Myocyte (in vitro differentiated cells): ENCODE data around the gene GCN1. TPM values are rescaled to one million over a fixed set of nuclear protein-coding genes. Genes with fewer than 3 reads are reported as not detected.

Experiments used
- DNase-seq: peaks from one replicate; pipeline ENCODE4 v3.0.0-alpha.2; 2012; ENCODE audit warnings: low read depth
- total RNA-seq: library from RNA; depleted of rRNA; stranded (reverse); fragments of >200 nt; gene quantifications from 2 replicates; pipeline ENCODE4 v1.2.3, GENCODE V29; 2014

Gene GCN1
- total RNA-seq, 1 donor from 2014 or later, result 59.2 TPM

DNA sequence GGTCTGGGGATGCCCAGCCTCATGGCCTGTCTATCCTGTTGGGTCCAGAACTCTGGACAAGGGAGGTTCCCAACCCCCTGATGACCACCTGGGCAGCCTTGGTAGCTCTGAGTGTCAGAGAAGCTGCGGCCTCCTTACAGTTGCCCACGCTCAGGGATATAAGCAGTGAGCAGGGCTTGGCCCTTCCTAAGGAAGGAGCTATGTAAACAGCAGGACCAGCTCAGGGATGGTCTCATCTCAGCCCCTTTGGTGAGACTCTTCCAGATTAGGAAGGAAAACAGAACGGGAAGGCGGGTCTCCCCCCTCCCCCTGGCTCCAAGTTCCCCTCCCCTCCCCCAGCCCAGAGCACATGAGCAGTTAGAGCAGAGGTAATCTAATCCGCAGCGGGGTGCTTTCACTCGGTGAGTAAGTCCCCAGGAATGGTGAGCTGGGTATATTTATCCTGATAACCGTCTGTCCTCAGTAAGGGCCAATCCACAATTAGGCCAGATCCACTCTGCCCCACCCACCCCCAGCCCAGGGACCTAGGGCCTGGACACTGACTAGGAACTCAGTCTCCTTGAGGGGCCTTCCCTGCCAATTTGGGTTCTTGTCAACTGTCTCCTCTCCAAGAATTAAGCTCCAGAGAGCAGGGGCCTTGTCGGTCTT, 35.9 kb upstream of the GCN1 start:
- DNase-seq, result peak; percentile 99

DNA sequence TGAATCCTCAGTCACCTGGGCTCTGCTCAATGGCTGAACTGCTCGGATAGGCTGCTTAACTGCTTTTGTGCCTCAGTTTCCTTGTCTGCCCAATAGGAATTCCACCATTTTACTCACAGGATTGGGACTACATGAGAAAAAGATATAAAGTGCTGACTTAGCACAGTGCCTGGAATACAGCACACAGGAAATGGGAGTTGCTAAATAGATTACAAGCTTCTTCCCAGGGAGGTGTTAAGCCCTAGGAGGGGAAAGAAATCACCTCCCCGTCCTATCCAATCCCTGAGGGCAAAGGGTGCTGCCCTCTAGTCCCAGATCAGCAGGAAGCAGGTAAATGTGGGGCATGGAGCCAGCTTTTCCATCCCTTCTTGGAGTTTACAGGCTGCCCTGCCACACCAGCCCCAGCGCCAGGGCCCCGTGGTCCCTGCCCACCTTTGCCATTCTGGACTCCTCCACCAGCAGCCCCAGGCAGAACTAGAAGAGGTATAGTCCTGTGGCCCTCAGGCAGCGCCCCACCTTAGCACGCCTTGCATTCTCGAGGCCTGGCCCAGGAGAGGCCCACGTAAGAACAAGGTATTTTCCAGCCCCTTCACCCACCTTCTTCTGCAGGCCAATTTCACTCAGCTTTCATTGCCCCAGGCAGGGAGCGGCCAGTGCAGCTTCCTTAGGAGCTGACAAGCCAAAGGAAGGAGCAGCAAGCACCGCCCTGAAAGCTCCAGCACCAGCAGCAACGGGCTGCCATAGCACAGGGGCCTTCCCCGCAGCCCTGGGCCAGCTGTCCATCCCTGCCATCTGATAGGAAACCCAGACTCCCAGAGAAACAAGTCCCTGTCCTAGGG, 35.2 kb upstream of the GCN1 start:
- DNase-seq, result peak; percentile 79

DNA sequence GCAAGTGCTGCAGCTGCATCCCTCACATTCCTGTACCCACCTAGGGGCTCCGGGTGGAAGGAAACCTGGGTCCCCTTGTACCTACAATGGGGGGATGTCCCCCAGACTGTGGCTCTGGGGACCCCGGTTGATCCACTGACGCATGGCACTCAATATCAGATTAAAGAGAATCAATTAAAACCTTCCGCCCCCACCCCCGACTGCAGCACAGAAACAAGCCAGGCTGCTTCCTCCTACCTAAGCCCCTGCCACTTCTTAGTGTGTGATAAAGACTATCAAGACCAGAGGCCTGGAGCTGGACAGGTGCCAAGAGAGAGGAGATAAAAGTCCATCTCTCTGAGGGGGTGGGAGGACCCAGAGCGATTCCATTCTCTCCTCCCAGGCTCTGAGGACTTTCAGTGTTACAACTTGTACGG, 34.6 kb upstream of the GCN1 start:
- peak; percentile 49 for DNase-seq

DNA sequence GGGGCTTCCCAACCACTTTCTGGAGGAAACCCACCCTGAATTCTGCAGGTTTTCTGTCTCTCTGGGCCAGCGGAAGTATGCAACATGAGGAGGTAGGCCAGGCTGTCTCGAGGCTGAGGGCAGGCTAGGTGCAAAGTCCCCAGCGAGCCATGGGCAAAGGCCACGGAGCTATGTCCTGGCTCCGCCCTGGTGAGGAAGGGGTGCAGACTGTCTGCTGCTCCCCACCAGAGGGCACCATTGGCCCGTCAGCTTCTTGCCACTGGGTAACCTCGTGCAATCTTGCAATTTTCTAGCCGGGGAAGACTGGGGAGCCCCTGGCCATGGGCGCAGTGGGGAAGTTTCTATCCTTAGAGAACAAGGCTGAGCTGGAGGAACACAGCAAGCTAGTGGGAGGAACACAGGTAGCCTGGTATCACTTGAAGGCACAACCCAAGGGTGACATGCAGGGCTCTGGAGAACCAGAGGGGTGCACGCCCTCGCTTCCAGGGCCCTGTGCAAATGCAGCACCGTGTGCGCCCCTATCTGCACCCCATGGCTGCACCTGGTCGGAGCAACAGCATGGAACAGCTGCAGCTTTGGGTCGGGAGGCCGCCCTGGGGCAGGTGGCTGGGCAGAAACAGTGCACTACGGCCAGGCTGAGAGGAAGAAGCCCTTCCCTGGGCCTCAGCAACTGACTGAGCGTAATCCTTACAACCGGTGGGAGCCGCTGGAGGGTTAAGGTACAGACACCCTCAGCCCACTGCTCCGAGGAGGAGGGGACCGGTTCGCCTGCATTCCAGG, 34.0 kb upstream of the GCN1 start:
- peak; percentile 89 for DNase-seq

DNA sequence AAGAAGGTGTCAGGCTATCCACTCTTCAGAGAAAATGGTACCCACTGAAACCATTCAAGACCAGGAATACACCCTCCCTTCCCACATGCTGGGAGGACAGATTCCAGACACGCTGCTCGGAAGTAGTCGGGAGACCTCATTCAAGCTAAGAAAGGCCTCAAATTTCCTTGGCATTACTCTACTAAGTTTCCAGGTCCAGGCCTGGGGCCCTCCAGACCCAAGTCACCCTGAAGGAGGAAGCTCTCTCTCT, 33.5 kb upstream of the GCN1 start:
- no peak for DNase-seq

DNA sequence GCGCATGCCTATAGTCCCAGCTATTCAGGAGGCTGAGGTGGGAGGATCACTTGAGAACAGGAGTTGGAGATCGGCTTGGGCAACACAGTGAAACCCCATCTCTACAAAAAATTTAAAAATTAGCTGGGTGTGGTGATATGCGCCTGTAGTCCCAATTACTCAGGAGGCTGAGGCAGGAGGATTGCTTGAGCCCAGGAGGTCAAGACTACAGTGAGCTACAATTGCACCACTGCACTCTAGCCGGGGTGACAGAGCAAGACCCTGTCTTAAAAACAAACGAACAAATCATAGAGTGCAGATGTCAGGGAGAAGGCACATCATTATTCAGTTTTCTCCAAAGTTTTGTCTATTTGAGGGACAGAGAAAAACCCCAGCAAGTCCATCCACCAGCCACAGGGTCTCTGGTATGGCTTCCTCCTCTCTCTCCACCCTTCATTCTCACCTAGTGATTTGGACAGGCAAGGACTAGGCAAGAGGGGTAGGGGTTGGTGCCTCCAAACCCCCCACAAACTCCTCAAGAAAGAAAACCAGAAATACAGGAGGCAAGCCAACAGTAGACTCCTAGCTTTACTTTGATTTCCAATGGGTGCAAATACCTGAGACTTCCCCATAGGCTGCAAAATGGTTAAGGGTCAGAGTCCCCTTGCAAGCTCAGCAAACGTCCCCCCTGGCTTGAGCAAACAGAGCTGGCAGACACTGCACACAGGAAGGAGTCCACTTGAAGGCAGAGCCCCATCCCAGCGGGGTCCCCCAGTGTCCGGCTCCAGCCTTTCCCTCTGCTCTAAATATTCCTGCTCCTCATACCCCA, 32.9 kb upstream of the GCN1 start:
- no peak for DNase-seq

DNA sequence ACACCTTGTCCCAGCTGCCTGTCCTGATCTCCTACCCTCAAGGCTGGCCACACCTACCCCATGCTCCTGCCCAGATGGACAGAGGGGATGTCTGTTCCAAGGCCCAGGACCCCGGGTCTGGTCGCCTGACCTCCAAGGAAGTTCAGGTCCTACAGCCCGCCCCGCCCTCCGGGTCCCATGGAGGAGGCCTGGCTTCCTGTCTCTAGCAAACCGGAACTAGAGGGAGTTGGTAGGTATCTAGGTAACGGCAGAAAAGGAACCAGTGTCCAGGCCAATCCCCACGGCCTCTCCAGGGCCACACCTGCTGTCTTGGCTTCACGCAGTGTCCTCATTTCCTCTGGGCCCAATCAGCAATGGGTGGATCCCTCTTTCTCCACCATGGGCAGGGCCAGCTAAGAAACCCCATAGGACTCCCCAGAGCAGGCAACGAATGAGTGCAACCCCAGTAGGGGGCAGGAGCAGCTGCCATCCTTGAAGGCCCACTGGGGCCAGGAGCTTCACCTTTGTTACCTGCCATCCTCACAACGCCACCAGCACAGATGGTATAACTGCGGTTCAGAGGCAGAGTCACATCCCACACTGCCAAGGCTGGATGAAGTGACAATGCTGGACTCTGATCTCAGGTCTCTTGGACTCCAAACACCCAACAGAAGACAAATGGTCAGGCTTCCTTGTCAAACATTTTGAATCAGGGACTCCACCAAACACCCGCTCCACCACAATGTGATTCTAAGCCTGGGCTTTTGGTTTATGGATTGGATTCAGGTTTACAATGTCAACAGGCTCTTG, 31.5 kb upstream of the GCN1 start:
- no peak for DNase-seq

DNA sequence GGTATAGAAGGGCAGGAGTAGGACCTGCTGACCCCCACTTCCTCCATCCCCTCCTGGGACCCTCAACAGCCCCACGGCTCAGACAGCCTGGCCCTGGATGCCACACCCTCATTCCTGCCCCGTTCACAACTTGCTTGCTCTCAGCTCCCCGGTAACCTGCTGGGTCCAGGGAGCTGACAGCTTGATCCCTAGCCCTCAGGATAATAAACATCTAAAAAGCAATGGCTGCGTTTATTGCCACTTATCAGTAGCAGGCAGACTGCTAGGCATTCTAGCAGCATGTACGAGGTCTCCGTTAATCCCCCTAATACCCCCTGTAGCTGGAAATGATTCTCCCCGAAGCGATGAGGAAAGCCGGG, 30.7 kb upstream of the GCN1 start:
- DNase-seq, result no peak

DNA sequence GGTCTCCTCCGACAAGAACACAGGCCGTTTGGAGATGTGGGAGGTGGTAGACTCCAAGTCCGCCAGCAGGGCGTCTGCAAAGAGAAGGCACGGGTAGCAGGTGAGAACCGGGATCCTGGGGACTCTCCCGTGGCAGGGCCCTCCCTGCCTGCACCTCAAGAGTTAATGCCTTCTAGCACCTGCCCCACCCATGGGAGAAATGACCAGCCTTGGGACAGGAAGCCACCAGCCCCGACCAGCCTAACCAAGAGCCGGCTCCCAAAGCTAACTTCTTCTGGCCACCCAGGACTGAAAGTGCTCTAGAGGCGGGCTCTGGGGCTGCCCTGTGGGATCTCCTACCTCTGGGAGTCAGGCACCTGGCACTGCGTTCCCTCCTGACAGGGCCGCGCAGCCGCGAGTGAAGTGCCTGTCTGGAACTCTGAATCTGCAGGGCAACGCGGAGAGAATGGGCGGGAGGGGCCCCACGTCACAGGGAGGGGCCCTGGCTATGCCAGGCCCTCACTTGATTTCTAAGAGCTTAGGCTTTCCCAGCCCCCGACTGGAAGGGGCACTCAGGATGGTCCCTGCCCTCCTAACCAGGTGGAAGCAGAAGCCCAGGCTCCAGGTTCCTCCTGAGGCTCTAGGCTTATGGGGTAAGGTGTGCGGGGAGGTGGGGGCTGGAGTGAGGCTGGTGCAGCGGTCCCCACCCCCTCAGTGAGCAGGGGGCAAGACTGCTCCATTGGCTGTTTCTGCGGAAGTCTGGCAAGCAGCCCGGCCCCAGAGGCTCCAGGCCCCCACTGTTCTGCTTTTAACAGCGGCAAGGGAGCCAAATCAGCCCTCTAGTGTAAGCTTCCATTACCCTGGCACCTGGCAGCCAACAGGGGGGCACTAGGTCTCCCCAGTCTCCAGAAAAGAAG, 30.0 kb upstream of the GCN1 start:
- no peak for DNase-seq

DNA sequence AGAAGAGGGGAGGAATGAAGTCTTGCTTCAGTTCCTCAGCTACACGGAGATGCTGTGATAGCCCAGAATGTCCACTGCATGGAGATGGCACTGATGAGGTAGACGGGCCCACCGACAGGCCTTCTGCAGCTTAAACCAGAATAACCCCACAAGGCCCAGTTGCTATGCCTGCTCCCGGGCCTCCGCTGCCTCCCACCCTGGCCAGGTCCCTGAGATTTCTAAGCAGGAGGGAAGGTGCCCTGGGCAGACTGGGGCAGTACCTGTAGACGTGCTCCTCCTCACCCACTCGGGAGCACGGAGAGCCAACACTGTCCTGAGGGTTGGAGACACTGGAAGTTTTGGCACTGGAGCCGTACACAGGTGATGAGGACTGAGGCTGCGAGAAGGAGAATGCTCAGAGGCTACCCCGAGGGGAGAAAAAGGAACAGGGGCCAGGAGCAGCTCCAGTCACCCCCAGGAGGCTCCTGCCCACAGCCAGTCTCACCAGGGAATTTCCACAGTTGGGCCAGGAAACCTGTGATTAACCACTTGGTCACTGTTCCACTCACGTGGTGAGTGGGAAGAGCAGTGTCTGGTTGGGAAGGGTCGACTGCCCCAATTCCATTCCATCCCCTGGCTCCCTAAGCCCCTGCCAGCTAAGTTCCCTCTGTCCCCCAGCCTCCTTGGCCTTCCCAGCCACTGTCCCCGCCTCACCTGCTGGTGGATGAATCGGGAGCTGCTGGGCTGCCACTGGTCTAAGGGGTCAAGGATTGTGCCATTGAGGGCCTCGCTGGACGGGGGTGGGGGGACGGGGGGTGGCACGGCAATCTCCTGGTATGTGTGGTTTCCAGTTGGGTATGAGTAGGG, 29.2 kb upstream of the GCN1 start:
- DNase-seq, result no peak

DNA sequence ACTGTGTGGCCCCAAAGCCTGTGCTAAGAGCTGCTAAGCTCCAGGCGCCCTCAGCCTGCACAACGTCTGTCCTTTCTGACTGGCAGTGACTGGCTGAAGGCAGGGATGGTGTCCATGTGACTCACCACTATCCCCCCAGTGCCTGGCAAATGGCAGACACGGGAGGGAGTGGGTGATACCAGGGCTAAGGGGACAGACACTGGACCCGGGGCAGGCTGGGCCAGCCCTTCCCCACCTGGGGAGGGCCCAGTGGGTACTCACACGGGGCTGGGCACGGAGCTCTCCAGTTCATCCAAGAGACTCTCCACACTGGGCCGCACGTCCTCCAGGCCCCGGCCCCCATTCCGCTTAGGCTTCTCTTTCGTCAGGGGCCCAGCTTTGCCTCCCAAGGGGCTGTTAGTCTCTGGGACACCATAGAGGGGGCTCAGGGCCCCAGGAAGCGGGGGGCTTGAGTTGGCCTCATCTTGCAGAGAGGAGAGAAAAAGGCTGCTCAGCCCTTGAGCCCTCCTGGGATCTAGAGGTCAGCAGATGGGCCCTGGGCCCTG, 27.8 kb upstream of the GCN1 start:
- DNase-seq, result no peak

DNA sequence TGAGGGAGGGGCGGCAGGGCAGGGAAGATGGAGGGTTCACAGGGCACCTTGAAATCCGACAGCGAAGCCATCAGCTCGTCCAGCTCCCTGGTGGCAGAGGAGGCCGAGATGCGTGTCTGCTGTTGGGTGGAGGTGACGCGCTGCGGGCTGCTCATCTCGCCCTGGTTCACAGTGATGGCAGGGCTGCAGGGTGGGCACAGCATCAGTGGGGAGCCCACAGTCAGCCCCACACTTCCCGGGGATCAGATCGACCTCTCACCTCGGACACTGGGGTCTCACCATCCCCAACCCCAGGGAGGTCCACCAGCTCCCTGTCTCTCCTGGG, 27.0 kb upstream of the GCN1 start:
- no peak for DNase-seq

DNA sequence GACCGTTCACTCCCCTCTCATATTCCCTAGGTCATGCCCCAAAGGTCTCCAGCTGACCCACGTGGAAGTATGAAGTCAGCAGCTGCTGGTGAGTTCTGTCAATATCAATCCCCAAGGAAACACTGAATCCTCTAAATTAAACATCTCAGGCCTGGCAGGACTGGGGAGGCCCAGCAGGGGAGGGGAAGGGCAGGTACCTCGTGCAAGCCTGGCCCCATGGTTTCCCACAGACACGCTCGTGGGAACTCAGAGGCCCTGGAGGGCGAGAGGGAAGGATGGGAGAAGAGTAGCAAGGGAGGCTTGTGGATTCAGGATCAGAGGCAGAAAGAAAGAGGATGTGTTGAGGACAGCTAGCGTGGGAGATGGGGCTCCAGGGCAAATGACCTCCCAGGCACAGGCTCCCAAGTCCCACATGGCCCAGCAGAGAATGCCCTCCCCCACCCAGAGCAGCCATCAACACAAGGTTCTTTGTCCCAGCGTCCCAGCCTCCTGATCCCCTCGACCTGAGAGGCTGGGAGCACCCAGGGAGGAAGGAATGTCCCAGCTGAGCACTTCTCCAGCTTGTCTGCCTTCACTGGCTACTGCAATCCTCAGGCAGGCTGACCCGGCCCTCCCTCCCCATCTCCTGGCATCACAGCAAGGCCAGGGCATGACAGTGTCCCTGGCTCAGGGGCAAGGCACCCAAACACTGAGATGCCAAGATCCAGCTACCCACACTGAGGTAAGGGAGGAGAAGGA, 26.5 kb upstream of the GCN1 start:
- DNase-seq, result no peak

DNA sequence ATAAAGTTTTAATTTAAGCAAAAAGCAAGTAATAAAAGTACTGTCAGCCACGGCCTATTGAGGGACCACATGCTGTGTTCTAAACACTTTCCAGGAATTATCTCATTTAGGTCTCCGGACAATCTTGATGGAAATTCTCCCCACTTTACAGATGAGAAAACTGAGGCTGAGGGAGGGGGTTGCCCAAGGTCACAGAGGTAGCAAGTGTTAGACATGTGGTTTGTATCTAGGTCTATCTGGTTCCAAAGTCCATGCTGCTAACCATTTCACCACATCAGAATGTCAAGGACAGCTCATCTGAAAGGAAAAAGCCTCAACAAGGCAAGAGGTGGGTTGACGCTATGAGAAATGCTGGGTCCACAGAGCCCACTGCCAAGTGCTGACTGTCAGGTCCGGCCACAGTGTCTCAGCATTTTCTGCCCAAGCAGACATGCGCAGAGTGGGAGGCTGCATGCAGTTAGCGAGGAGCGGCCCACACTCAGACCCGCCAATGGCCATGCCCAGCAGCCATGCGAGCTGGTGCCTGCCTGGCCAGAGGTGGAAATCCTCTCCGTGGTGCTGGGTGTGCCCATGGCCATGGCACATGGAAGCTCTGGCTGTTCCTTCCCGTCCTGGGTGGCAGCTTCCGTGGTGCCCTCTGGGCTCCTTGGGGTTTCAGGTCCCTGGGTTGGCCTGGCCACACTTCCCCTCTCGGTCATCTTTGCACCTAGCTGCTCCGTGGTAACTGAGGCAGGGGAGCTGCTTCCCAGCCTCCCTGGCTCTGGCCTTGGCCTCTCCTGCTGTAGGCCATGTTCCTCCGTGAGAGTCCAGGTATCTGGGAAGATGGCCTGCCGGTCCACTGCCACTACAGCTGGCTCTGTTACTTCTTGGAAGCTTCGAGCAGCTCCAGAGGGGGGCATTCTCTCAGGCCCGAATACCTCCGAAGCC, 24.4 kb upstream of the GCN1 start:
- no peak for DNase-seq

DNA sequence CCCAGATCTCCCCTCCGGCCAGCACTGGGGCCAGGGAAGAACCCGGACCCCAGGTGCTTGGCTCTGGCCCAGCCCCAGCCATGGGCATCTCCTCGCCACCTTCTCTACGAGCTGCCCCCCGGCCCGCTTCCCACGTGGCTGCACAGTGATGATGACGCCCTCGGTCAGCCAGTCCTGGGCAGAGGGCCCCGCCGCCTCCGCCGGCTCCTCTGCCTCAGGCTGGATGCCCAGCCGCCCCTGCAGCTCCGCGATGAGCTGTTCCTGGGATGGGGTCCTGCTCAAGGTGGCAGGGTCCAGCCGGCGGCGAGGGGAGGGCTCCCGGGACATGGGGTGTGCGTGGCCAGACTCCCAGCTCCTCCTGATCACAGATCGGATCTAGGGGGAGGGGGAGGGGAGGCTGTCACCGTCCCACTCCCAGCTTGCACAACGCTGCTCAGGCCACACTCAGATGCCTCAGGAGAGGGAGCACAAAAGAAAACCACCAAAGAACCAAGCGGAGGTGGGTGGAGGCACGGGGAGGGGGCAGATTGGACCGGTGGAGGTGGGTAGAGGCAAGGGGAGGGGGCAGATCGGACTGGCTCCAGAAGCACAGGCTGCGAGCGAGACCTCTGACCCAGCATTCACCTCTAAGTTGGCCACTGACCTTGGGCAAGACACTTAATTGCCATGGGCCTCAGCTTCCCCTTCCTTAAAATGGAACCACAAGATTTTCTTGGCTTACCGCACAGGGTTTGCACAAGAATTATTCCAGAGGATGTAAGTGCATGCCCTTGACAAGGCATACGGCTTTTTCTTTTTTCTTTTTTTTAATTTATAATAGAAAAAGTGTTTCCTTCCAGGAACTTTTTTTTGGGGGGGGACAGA, 22.5 kb upstream of the GCN1 start:
- DNase-seq, result no peak
